IMR-90 (cell line): Measurements from ENCODE around the gene ANXA4.

ENCODE experiments used
- CTCF ChIP-seq: conservative IDR thresholded peaks from 2 replicates; pipeline ENCODE4 v1.5.1; 2012; ENCODE audit warnings: mild to moderate bottlenecking, low read depth, low read length, improper control_type of control experiment
- SMC3 ChIP-seq: fragments of 150-350 bp; IDR thresholded peaks from 2 replicates; pipeline ENCODE4 v1.6.1; 2016; ENCODE audit warnings: low read depth, mild to moderate bottlenecking, antibody characterized with exemption, low read length, moderate library complexity
- USF2 ChIP-seq: fragments of 150-350 bp; IDR thresholded peaks from 2 replicates; pipeline ENCODE4 v1.6.1; 2017; ENCODE audit warnings: mild to moderate bottlenecking, antibody characterized with exemption, low read length, low read depth

GRCh38 chr2:69843993-69844392 lies 102.1 kb downstream of the ANXA4 start:
- TF ChIP-seq USF2 (no peak), CTCF (no peak), SMC3 (no peak)
